ENCODE data around the gene RAB18.
A peak's percentile ranks its signal among the peaks of the same experiment; 100 is the strongest.

The RAB18 gene

DNA sequence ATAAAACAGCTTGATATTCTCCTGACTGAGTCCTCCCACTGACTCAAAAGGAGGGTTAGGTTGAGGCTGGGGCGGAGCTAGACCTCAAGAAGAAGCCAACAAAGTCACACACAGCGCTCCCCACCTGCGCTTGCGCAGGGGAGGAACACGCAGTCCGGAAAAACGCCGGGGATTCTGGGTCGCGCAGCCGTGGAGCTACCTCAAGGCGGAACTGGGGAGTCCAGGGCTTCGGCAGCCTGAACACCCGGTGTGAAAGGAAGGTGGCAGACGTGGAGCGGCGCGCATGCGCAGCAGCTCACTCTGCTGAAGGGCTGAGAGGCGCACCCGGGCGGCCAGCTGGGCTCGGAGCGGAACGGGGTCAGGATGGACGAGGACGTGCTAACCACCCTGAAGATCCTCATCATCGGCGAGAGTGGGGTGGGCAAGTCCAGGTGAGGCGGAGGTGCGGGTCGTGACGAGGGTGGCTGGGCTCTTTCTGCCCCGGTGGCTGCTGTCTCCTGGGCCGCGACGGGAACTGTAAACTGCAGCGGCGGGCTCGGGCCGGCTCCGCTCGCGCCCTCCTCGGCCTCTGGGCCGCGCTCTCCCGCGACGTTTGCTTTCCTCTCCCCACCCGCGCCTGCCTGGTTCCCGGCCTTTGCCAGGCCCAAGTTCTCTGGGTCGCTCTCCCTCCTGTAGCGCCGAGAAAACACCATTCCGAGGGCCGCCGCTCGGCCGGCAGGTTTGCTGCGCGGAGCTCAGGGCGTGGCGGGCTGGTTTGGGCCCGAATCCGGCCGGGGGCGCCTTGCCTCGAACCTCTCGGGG is at the start of gene RAB18:
Gene RAB18 (plus strand): TSS at position 298 of the 801 bp plus-strand sequence. CDS start 66 bp downstream, at position 364.
- peaks cover 50% of the 10 kb centered on the region for H3K79me2 ChIP-seq (ENCODE audit: insufficient read depth, low read length)
- H2AFZ ChIP-seq (ENCODE audit: low read depth, low read length, severe bottlenecking) = peak within 1 kb of the TSS; percentile 71
- H3K4me2 ChIP-seq (ENCODE audit: low read depth, low read length, poor library complexity, severe bottlenecking) = peak within 1 kb of the TSS; percentile 96
- peak within 1 kb of the TSS; percentile 62 for H3K27ac ChIP-seq (ENCODE audit: low read depth, low read length)
- peak within 1 kb of the TSS; percentile 75 for H3K4me3 ChIP-seq (ENCODE audit: insufficient read depth, low read length, poor library complexity, severe bottlenecking)
- H3F3A ChIP-seq (ENCODE audit: insufficient read depth) = 0 out of 2 replicates have a peak, but pooled peaks cover 4% of the 10 kb centered on the region
- no peaks in the 10 kb centered on the region for H3K9me2 ChIP-seq (replicated peaks; ENCODE audit: insufficient read depth, low read length)
- H3K9me3 ChIP-seq (ENCODE audit: insufficient read depth, low read length) = no peaks in the 10 kb centered on the region
- H3K9ac ChIP-seq (ENCODE audit: low read length) = peak within 1 kb of the TSS; percentile 82
- H4K20me1 ChIP-seq (ENCODE audit: low read depth, low read length) = 0 out of 2 replicates have a peak, but pooled peaks cover 3% of the 10 kb centered on the region
- no peaks in the 10 kb centered on the region for H3K27me3 ChIP-seq (ENCODE audit: low read length)
- no peak for TF ChIP-seq EZH2phosphoT487 (conservative IDR thresholded peaks at IDR 0.05; ENCODE audit: low read length)
- TF ChIP-seq, protein P1, sequence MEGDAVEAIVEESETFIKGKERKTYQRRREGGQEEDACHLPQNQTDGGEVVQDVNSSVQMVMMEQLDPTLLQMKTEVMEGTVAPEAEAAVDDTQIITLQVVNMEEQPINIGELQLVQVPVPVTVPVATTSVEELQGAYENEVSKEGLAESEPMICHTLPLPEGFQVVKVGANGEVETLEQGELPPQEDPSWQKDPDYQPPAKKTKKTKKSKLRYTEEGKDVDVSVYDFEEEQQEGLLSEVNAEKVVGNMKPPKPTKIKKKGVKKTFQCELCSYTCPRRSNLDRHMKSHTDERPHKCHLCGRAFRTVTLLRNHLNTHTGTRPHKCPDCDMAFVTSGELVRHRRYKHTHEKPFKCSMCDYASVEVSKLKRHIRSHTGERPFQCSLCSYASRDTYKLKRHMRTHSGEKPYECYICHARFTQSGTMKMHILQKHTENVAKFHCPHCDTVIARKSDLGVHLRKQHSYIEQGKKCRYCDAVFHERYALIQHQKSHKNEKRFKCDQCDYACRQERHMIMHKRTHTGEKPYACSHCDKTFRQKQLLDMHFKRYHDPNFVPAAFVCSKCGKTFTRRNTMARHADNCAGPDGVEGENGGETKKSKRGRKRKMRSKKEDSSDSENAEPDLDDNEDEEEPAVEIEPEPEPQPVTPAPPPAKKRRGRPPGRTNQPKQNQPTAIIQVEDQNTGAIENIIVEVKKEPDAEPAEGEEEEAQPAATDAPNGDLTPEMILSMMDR (IDR thresholded peaks at IDR 0.05; ENCODE audit: insufficient read depth, low read length, poor library complexity, severe bottlenecking) = no peak
- H3K36me3 ChIP-seq (ENCODE audit: low read length) = 0 out of 2 replicates have a peak, but pooled peaks cover under 1% of the 10 kb centered on the region

DNA sequence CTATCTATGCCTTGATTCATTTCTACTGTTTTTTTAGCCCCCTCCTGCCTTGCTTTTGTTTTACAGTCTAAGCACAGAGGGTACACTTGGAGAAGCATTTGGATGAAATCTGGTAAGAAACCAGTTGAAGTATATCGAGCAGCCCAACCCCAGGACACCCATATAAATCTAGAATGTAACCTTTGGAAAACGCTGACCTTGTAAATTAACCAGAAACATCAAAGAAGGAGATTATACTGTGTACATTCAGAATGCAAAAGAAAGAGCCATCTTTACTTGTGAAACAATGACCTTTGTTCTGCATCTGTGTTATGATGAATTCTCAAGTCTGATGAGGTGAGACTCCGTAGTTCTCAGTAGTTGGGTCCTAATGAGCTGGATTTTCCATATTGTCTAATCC is 49.3 kb upstream of the RAB18 start:
- Histone ChIP-seq H4K20me1 (ENCODE audit: low read depth, low read length) (no peaks in the 10 kb centered on the region), H3F3A (ENCODE audit: insufficient read depth) (no peaks in the 10 kb centered on the region), H3K79me2 (ENCODE audit: insufficient read depth, low read length) (no peaks in the 10 kb centered on the region), H2AFZ (ENCODE audit: low read depth, low read length, severe bottlenecking) (no peak overlapping the region), H3K9ac (ENCODE audit: low read length) (no peak overlapping the region), H3K4me3 (ENCODE audit: insufficient read depth, low read length, poor library complexity, severe bottlenecking) (no peak overlapping the region), H3K9me3 (ENCODE audit: insufficient read depth, low read length) (no peaks in the 10 kb centered on the region), H3K27me3 (ENCODE audit: low read length) (no peaks in the 10 kb centered on the region), H3K36me3 (ENCODE audit: low read length) (no peaks in the 10 kb centered on the region), H3K4me2 (ENCODE audit: low read depth, low read length, poor library complexity, severe bottlenecking) (no peak overlapping the region), H3K27ac (ENCODE audit: low read depth, low read length) (no peak overlapping the region), H3K9me2 (replicated peaks; ENCODE audit: insufficient read depth, low read length) (no peaks in the 10 kb centered on the region)
- no peak for TF ChIP-seq EZH2phosphoT487 (conservative IDR thresholded peaks at IDR 0.05; ENCODE audit: low read length)
- TF ChIP-seq, protein P1 (IDR thresholded peaks at IDR 0.05; ENCODE audit: insufficient read depth, low read length, poor library complexity, severe bottlenecking) = no peak

DNA sequence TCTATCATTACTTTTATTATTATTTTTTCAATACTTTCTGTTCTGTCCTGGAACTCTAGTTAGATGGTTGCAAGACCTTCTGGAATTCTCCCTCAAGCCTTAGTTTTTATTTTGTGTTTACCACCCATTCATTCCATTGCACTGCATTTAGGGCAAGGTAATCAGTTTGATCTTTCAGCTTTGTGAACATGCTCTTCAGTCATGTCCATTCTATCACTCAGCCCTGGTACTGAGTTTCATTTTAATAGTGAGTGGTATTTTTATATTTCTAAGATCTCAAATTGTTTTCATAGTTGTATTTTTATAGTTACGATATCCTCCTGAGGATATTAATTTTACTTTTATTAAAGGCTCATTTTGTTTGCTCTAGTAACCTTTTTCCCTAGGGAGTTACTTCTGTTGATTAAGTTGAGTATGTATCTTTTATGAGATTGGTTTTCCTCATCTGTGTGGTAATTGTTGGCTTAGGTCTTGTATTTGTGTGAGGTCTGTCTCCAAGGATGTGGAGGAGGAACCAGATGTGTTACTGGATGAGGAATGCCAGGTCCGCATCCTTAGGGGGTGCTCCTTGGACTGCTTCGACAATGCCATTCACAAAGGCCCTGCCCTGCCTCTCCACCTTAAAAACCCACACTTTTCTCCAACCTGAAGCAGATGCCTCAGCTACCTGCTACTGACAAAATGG is 46.7 kb upstream of the RAB18 start:
- TF ChIP-seq, protein P1 (IDR thresholded peaks at IDR 0.05; ENCODE audit: insufficient read depth, low read length, poor library complexity, severe bottlenecking) = no peak
- TF ChIP-seq EZH2phosphoT487 (conservative IDR thresholded peaks at IDR 0.05; ENCODE audit: low read length) = no peak
- Histone ChIP-seq H3K4me2 (ENCODE audit: low read depth, low read length, poor library complexity, severe bottlenecking) (no peak overlapping the region), H3F3A (ENCODE audit: insufficient read depth) (no peaks in the 10 kb centered on the region)

More for the DNA sequence above, 46.7 kb upstream of the RAB18 start:
- no peaks in the 10 kb centered on the region for H4K20me1 ChIP-seq (ENCODE audit: low read depth, low read length)
- H3K9me3 ChIP-seq (ENCODE audit: insufficient read depth, low read length) = no peaks in the 10 kb centered on the region
- H3K9me2 ChIP-seq (replicated peaks; ENCODE audit: insufficient read depth, low read length) = no peaks in the 10 kb centered on the region
- H3K36me3 ChIP-seq (ENCODE audit: low read length) = no peaks in the 10 kb centered on the region
- H3K9ac ChIP-seq (ENCODE audit: low read length) = no peak overlapping the region
- no peak overlapping the region for H3K27ac ChIP-seq (ENCODE audit: low read depth, low read length)
- H3K27me3 ChIP-seq (ENCODE audit: low read length) = no peaks in the 10 kb centered on the region
- no peaks in the 10 kb centered on the region for H3K79me2 ChIP-seq (ENCODE audit: insufficient read depth, low read length)
- H3K4me3 ChIP-seq (ENCODE audit: insufficient read depth, low read length, poor library complexity, severe bottlenecking) = no peak overlapping the region
- no peak overlapping the region for H2AFZ ChIP-seq (ENCODE audit: low read depth, low read length, severe bottlenecking)
